PFSK-1 (cell line): Measurements from ENCODE around the gene F10.

ENCODE experiments used
- FOXP2 ChIP-seq: optimal IDR thresholded peaks from 2 replicates; pipeline ENCODE3; 2011; ENCODE audit warnings: borderline replicate concordance, control low read depth, inconsistent platforms; ENCODE audit not compliant: insufficient read depth; ENCODE audit errors: extremely low read length, extremely low read depth
- POLR2AphosphoS5 ChIP-seq: IDR thresholded peaks from 2 replicates; pipeline ENCODE4 v1.6.1; 2012; ENCODE audit warnings: low read depth, mild to moderate bottlenecking, control low read depth, low read length, moderate library complexity
- REST ChIP-seq, 2 experiments: IDR thresholded peaks; 2 replicates each; pipeline versions ENCODE4 v1.6.1 to v1.8.0; 2011 to 2012; ENCODE audit warnings: low read depth in 2 of 2, low read length in 2 of 2, control low read depth in 1 of 2, inconsistent platforms in 1 of 2, mild to moderate bottlenecking in 1 of 2, moderate library complexity in 1 of 2; ENCODE audit not compliant: insufficient read depth in 1 of 2
- SIN3A ChIP-seq: IDR thresholded peaks from 2 replicates; pipeline ENCODE4 v1.6.1; 2012; ENCODE audit warnings: mild to moderate bottlenecking, low read length, moderate library complexity, borderline replicate concordance; ENCODE audit not compliant: insufficient read depth
- TAF1 ChIP-seq: IDR thresholded peaks from 2 replicates; pipeline ENCODE4 v1.6.1; 2012; ENCODE audit warnings: low read length, control low read depth, borderline replicate concordance; ENCODE audit not compliant: insufficient read depth

Gene F10

GRCh38 chr13:113126265-113127150 is 3.9 kb downstream of the F10 start:
- TF ChIP-seq REST (IDR thresholded peaks at IDR 0.05; ENCODE audit: insufficient read depth in 1 of 2, low read depth in 2 of 2, low read length in 2 of 2), result no peak
- TF ChIP-seq SIN3A, result no peak
- no peak for TF ChIP-seq POLR2AphosphoS5
- no peak for TF ChIP-seq TAF1
- TF ChIP-seq FOXP2, result no peak

DNA sequence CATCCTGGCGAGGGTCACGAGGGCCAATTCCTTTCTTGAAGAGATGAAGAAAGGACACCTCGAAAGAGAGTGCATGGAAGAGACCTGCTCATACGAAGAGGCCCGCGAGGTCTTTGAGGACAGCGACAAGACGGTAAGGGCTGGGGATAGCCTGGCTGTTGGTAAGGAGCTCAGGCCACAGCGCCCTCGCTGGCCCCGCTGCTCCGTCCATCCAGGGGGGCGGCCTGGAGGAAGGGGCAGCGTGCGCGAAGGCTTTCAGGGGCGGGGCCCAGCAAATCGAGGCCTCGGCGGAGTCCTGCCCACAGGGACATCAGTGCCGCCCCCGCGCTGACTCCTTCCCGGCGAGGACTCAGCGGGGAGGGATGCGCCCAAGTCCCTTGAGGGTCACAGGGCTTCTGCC is 6.9 kb downstream of the F10 start:
- TF ChIP-seq REST (IDR thresholded peaks at IDR 0.05; ENCODE audit: insufficient read depth in 1 of 2, low read depth in 2 of 2, low read length in 2 of 2), result no peak
- TF ChIP-seq TAF1, result no peak
- TF ChIP-seq SIN3A, result no peak
- no peak for TF ChIP-seq FOXP2
- TF ChIP-seq POLR2AphosphoS5, result no peak

- no peak for TF ChIP-seq TAF1
- no peak for TF ChIP-seq REST (IDR thresholded peaks at IDR 0.05; ENCODE audit: insufficient read depth in 1 of 2, low read depth in 2 of 2, low read length in 2 of 2)
- no peak for TF ChIP-seq POLR2AphosphoS5
- TF ChIP-seq FOXP2, result no peak
- TF ChIP-seq SIN3A, result no peak
Measured at GRCh38 chr13:113129921-113130750, 7.5 kb downstream of the F10 start.

- TF ChIP-seq REST (IDR thresholded peaks at IDR 0.05; ENCODE audit: insufficient read depth in 1 of 2, low read depth in 2 of 2, low read length in 2 of 2) (no peak), SIN3A (no peak), TAF1 (no peak), POLR2AphosphoS5 (no peak), FOXP2 (no peak)
Measured at GRCh38 chr13:113135281-113135760, 12.7 kb downstream of the F10 start.
